HT1080 (cell line): ENCODE data around the gene AVPR1B. TPM values are rescaled to one million over a fixed set of nuclear protein-coding genes. Genes with fewer than 3 reads are reported as not detected.

Experiments
- small RNA-seq: library from RNA; depleted of rRNA; stranded (forward); fragments of <200 nt; gene quantifications from one replicate; pipeline ENCODE3, GENCODE V24; 2014
- total RNA-seq: library from RNA; depleted of rRNA; stranded (reverse); fragments of >200 nt; shearing (Covaris generic); gene quantifications from 2 replicates; pipeline ENCODE4 v1.2.3, GENCODE V29; 2014; rRNA removed

AVPR1B gene
- total RNA-seq, 1 experiment from 2014 or later = not detected

Small RNA genes lying within 50 kb of the gene (small RNA-seq; reads per million reads assigned to genes)
- gene RF00271 = not detected

Other genes with a start within 250 kb of the AVPR1B start
- gene SLC26A9, start 173.9 kb downstream of the AVPR1B start, total RNA-seq = 0.03 and 0.10 TPM in 2 replicates
- 0.10 TPM in 1 of 2 replicates, not detected in the other for gene RAB7B, start 114.0 kb downstream of the AVPR1B start, total RNA-seq
- 0.17 and 0.34 TPM in 2 replicates for gene CTSE, start 93.5 kb downstream of the AVPR1B start, total RNA-seq
- not detected in 2 replicates for gene RHEX, start 64.2 kb downstream of the AVPR1B start, total RNA-seq
- gene FAM72A, start 85.5 kb upstream of the AVPR1B start, total RNA-seq = 9.0 and 15.0 TPM in 2 replicates
- 47.8 and 58.6 TPM in 2 replicates for gene SRGAP2, start 86.2 kb upstream of the AVPR1B start, total RNA-seq